HepG2 (cell line): ENCODE measurements around the gene PDE8B. TPM values are rescaled to one million over a fixed set of nuclear protein-coding genes. Genes with fewer than 3 reads are reported as not detected.

Source experiments
- ATAC-seq: fragments of 200-7000 bp; cut with Tn5 transposase; 3 replicates; pipeline ENCODE4 v1.9.1; 2020; ENCODE audit warnings: mild to moderate bottlenecking, moderate library complexity
- BruUV-seq: library from RNA; stranded (reverse); fragments of 400-500 nt; replicated peaks from 2 replicates; lab custom pipeline; 2021; lab: Mats Ljungman, UMichigan
- CTCF ChIA-PET: fragments of 300-600 bp; formaldehyde crosslinking; extraction: SDS; loops from one replicate; lab custom pipeline; 2021; ENCODE audit warnings: low total read pairs, inconsistent platforms, low intra/inter-chr PET ratio; lab: Yijun Ruan, JAX
- POLR2A ChIA-PET: fragments of 350-600 bp; sonication (Branson Sonifier 250); formaldehyde crosslinking; loops from one replicate; lab custom pipeline; 2020; ENCODE audit warnings: antibody characterized with exemption, inconsistent platforms; lab: Yijun Ruan, JAX
- DNase-seq: peaks from one replicate; pipeline ENCODE4 v3.0.0-alpha.2; 2015; ENCODE audit warnings: low spot score
- FAIRE-seq: peaks from 3 replicates; lab custom pipeline; 2011; peaks lifted over from hg19 to GRCh38; lab: Jason Lieb, UNC
- H2AFZ ChIP-seq: one replicate; pipeline ENCODE4 v1.6.1; 2011; ENCODE audit warnings: low read length, inconsistent platforms
- H3K27ac ChIP-seq: fragments of 300-600 bp; 3 replicates; pipeline ENCODE4 v1.8.0; 2011; ENCODE audit warnings: mixed run types, mild to moderate bottlenecking, mixed read lengths, low read length, inconsistent platforms; ENCODE audit not compliant: insufficient read depth; ENCODE audit errors: extremely low read length
- H3K27me3 ChIP-seq, 2 experiments: fragments of 200-600 bp in 1 of 2; 2 replicates in 1 of 2; 3 replicates in 1 of 2; pipeline versions ENCODE4 v1.6.0 to v1.8.0; 2011; ENCODE audit warnings: low read length in 2 of 2, mild to moderate bottlenecking in 2 of 2, moderate library complexity in 2 of 2, inconsistent platforms in 1 of 2; ENCODE audit not compliant: insufficient read depth in 2 of 2, control insufficient read depth in 1 of 2
- H3K36me3 ChIP-seq, 2 experiments: fragments of 200-600 bp in 1 of 2; replicated peaks in 1 of 2; 2 replicates in 1 of 2; 3 replicates in 1 of 2; pipeline versions ENCODE4 v1.5.1 to v1.8.0; 2011; ENCODE audit warnings: low read length in 2 of 2, inconsistent platforms in 1 of 2; ENCODE audit not compliant: insufficient read depth in 2 of 2, control insufficient read depth in 1 of 2
- H3K4me1 ChIP-seq: 2 replicates; pipeline ENCODE4 v1.5.1; 2012; ENCODE audit warnings: low read length, inconsistent platforms; ENCODE audit not compliant: insufficient read depth
- H3K4me2 ChIP-seq: 2 replicates; pipeline ENCODE4 v1.6.0; 2011; ENCODE audit warnings: low read depth, low read length, inconsistent platforms
- H3K4me3 ChIP-seq, 3 experiments: fragments of 200-600 bp in 1 of 3; sonication (generic), shearing (Covaris generic) in 1 of 3; replicated peaks in 1 of 3; 2 replicates each; pipeline ENCODE4 v1.5.1; 2011 to 2016; ENCODE audit warnings: low read length in 3 of 3, inconsistent platforms in 2 of 3, low read depth in 2 of 3, mild to moderate bottlenecking in 2 of 3, control low read depth in 1 of 3, mixed read lengths in 1 of 3; ENCODE audit not compliant: insufficient read depth in 1 of 3
- H3K79me2 ChIP-seq: one replicate; pipeline ENCODE4 v1.6.1; 2011; ENCODE audit warnings: low read length, inconsistent platforms; ENCODE audit not compliant: insufficient read depth
- H3K9ac ChIP-seq: 2 replicates; pipeline ENCODE4 v1.6.0; 2011; ENCODE audit warnings: mild to moderate bottlenecking, low read depth, low read length, inconsistent platforms; ENCODE audit not compliant: insufficient read depth
- H3K9me3 ChIP-seq: 2 replicates; pipeline ENCODE4 v1.5.1; 2012; ENCODE audit warnings: mild to moderate bottlenecking, low read length
- H4K20me1 ChIP-seq: 2 replicates; pipeline ENCODE4 v1.6.0; 2011; ENCODE audit warnings: inconsistent platforms, mild to moderate bottlenecking, low read length, moderate library complexity; ENCODE audit not compliant: insufficient read depth
- BCL3 ChIP-seq: sonication (generic); formaldehyde crosslinking; IDR thresholded peaks from 2 replicates; pipeline ENCODE4 v1.5.1; 2020; ENCODE audit warnings: mild to moderate bottlenecking, missing genetic modification reagents, moderate library complexity
- ELF1 ChIP-seq: sonication (generic); formaldehyde crosslinking; IDR thresholded peaks from 2 replicates; pipeline ENCODE4 v1.4.0; 2020; ENCODE audit warnings: missing genetic modification reagents
- GMEB1 ChIP-seq: sonication (generic); formaldehyde crosslinking; IDR thresholded peaks from 2 replicates; pipeline ENCODE4 v1.5.1; 2020; ENCODE audit warnings: missing genetic modification reagents, mild to moderate bottlenecking, borderline replicate concordance
- HBP1 ChIP-seq: IDR thresholded peaks from 2 replicates; pipeline ENCODE4 v1.6.1; 2016; ENCODE audit warnings: low read depth, control low read depth
- IRX3 ChIP-seq: sonication (generic); formaldehyde crosslinking; IDR thresholded peaks from 2 replicates; pipeline ENCODE4 v1.8.1; 2023; ENCODE audit warnings: mild to moderate bottlenecking, low read depth, missing genetic modification reagents, borderline replicate concordance
- ZNF34 ChIP-seq: sonication (generic); formaldehyde crosslinking; IDR thresholded peaks from 2 replicates; pipeline ENCODE4 v1.4.0; 2020; ENCODE audit warnings: mild to moderate bottlenecking, missing genetic modification reagents, borderline replicate concordance
- ZNF678 ChIP-seq: sonication (generic); formaldehyde crosslinking; IDR thresholded peaks from 2 replicates; pipeline ENCODE4 v1.4.0; 2020; ENCODE audit warnings: mild to moderate bottlenecking, missing genetic modification reagents
- WGBS: methylation state at CpG from one replicate; pipeline ENCODE4 v1.1.6; 2017; ENCODE audit warnings: low lambda C conversion rate; 5-methylcytosine and 5-hydroxymethylcytosine counted together
- in situ Hi-C: cut with HindIII; loops from 2 replicates; pipeline ENCODE4 v1.10.0; 2017; ENCODE audit warnings: low pct_unique_long_range_greater_than_20kb; ENCODE audit not compliant: extremely low pct_ligation_motif_present
- intact Hi-C: fragments of 100-400 bp; cut with micrococcal nuclease; formaldehyde crosslinking; loops from one replicate; pipeline ENCODE4 v1.10.0; 2022; ENCODE audit not compliant: unreplicated experiment
- polyA plus RNA-seq, 8 experiments: library from polyadenylated mRNA; depleted of rRNA in 3 of 8; stranded (reverse) in 7 of 8; unstranded in 1 of 8; fragments of >200 nt; fragmentation: Illumina TruSeq in 4 of 8; extraction: Trizol in 4 of 8; gene quantifications; 2 replicates each; pipeline versions ENCODE4 v1.2.1 to v1.2.3, GENCODE V29; 2011 to 2016; ENCODE audit warnings: low read depth in 4 of 8, missing spikeins in 1 of 8, mixed read lengths in 1 of 8; ENCODE audit not compliant: insufficient read depth in 1 of 8
- total RNA-seq, 5 experiments: library from RNA; depleted of rRNA; stranded (reverse); fragments of >200 nt; fragmentation: Illumina TruSeq; extraction: Trizol; gene quantifications; 2 replicates each; pipeline ENCODE4 v1.2.3, GENCODE V29; 2016; ENCODE audit warnings: low read depth in 1 of 5

PDE8B gene
- total and polyA plus RNA-seq, 2 of the 13 experiments (the other 11 are each of a cell fraction or from before 2014, with no cell fraction given), result 0.07 TPM; not detected in 1

- no peaks in the 10 kb centered on the region for H3K79me2 ChIP-seq
- no peak for DNase-seq
- ChIA-PET CTCF (no interaction called here), POLR2A (no interaction called here)
- H3K4me2 ChIP-seq, result peak overlapping the region; percentile 65
- peak overlapping the region in 2 of 3 experiments; percentile 12 to 43; a peak in 3 of 6 replicates for H3K4me3 ChIP-seq
- H3K36me3 ChIP-seq, result no peaks in the 10 kb centered on the region
- H2AFZ ChIP-seq, result no peak overlapping the region
- BruUV-seq, result no TSS peak
- FAIRE-seq, result no peak
- H3K27me3 ChIP-seq, result no peaks in the 10 kb centered on the region; a peak in 1 of 5 replicates
- no peaks in the 10 kb centered on the region for H3K9me3 ChIP-seq
- WGBS, result 22% methylated on average over 11 of the region's 12 CpGs
- H3K9ac ChIP-seq, result no peak overlapping the region
- H4K20me1 ChIP-seq, result no peaks in the 10 kb centered on the region
- in situ Hi-C loops, result no loop called here
- peak; percentile 54; the same call in 2 of the 3 replicates for ATAC-seq
- H3K4me1 ChIP-seq, result peaks cover 21% of the 10 kb centered on the region
- no peak overlapping the region for H3K27ac ChIP-seq
- TF ChIP-seq HBP1 (CRISPR knock-in tag) (no peak), ZNF678 (CRISPR knock-in tag) (no peak), ZNF34 (no peak), ELF1 (CRISPR knock-in tag) (0 out of 2 replicates have a peak, but pooled peaks have one; percentile 15), GMEB1 (CRISPR knock-in tag) (no peak), BCL3 (CRISPR knock-in tag) (no peak), IRX3 (CRISPR knock-in tag) (no peak)
- intact Hi-C loops, result no loop called here
These were observed 97.9 kb downstream of the PDE8B start for GRCh38 chr5:77308154-77308960.
